ENCODE data around the gene SEMA6C. TPM values are rescaled to one million over a fixed set of nuclear protein-coding genes. Genes with fewer than 3 reads are reported as not detected.

Gene SEMA6C
- total RNA-seq, 1 experiment from 2014 or later, result 8.2 TPM

DNA sequence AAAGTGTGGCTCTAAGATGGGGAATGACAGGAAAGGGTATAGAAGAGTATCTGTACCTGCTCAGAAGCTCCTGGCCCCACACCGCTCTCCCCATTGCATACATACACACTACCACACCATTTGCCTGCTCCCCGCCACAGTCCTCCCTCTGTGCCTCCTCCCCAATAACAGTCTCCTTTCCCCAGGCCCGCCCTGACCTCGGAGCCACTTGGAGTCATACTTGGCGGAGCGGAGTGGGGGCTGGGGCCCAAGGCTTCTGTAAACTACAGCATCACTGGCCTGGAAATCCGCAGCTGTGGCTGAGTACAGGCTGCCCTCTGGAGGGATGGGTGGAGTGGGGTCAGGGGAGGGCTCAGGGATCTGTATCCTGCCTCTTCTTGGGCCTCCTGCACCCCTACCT lies 8.6 kb downstream of the SEMA6C start (continued):
- TF ChIP-seq, protein P1, sequence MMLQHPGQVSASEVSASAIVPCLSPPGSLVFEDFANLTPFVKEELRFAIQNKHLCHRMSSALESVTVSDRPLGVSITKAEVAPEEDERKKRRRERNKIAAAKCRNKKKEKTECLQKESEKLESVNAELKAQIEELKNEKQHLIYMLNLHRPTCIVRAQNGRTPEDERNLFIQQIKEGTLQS (IDR thresholded peaks at IDR 0.05), result no peak
- TF ChIP-seq RAD21 (IDR thresholded peaks at IDR 0.05; ENCODE audit: low read depth), result no peak
- no peak for TF ChIP-seq POLR2AphosphoS5 (IDR thresholded peaks at IDR 0.05; ENCODE audit: low read depth, low read length)
- no peak for TF ChIP-seq SRF (IDR thresholded peaks at IDR 0.05; ENCODE audit: low read depth)
- TF ChIP-seq YY1 (IDR thresholded peaks at IDR 0.05; ENCODE audit: extremely low read depth, insufficient replicate concordance, low read depth, low read length), result no peak
- no peak for TF ChIP-seq ZFX (IDR thresholded peaks at IDR 0.05)
- TF ChIP-seq EGR1 (IDR thresholded peaks at IDR 0.05; ENCODE audit: low read depth), result no peak
- no peak for TF ChIP-seq CEBPB (IDR thresholded peaks at IDR 0.05; ENCODE audit: low read depth)
- TF ChIP-seq POLR2A (IDR thresholded peaks at IDR 0.05; ENCODE audit: borderline replicate concordance, extremely low read depth, insufficient read depth, insufficient read length), result no peak
- no peak for TF ChIP-seq EZH2phosphoT487 (IDR thresholded peaks at IDR 0.05; ENCODE audit: borderline replicate concordance)
- TF ChIP-seq EZH2 (IDR thresholded peaks at IDR 0.05), result no peak

GRCh38 chr1:151135433-151136385 lies 10.7 kb downstream of the SEMA6C start:
- no peaks in the 10 kb centered on the region for H3K9me2 ChIP-seq (ENCODE audit: insufficient read depth)
- no peaks in the 10 kb centered on the region for H3K4me1 ChIP-seq (ENCODE audit: control insufficient read depth in 1 of 2, insufficient read depth in 2 of 2, low read length in 2 of 2)
- H3K27me3 ChIP-seq (ENCODE audit: insufficient read depth, low read length), result no peaks in the 10 kb centered on the region
- TF ChIP-seq REST (IDR thresholded peaks at IDR 0.05; ENCODE audit: low read depth), result no peak
- TF ChIP-seq, protein P2, sequence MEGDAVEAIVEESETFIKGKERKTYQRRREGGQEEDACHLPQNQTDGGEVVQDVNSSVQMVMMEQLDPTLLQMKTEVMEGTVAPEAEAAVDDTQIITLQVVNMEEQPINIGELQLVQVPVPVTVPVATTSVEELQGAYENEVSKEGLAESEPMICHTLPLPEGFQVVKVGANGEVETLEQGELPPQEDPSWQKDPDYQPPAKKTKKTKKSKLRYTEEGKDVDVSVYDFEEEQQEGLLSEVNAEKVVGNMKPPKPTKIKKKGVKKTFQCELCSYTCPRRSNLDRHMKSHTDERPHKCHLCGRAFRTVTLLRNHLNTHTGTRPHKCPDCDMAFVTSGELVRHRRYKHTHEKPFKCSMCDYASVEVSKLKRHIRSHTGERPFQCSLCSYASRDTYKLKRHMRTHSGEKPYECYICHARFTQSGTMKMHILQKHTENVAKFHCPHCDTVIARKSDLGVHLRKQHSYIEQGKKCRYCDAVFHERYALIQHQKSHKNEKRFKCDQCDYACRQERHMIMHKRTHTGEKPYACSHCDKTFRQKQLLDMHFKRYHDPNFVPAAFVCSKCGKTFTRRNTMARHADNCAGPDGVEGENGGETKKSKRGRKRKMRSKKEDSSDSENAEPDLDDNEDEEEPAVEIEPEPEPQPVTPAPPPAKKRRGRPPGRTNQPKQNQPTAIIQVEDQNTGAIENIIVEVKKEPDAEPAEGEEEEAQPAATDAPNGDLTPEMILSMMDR (IDR thresholded peaks at IDR 0.05 in 2 of 3, conservative IDR thresholded peaks at IDR 0.05 in 1 of 3; ENCODE audit: borderline replicate concordance in 1 of 3, insufficient read depth in 1 of 3, low read depth in 2 of 3, low read length in 2 of 3), result peak in 2 of 3 experiments; percentile 18 to 29; a peak in 1 of 6 replicates
- no peak overlapping the region for H3K27ac ChIP-seq (ENCODE audit: low read depth, low read length)
- H3K79me2 ChIP-seq (ENCODE audit: insufficient read depth, low read length), result no peaks in the 10 kb centered on the region
- H4K20me1 ChIP-seq (ENCODE audit: insufficient read depth), result no peaks in the 10 kb centered on the region
- ChIA-PET POLR2A (no interaction called here), RAD21 (ENCODE audit: low non-redundant PET in 1 of 2, low total read pairs in 2 of 2, uncharacterized antibody in 2 of 2, unreplicated experiment in 2 of 2) (no interaction called here), CTCF (no interaction called here)
- peak; percentile 60 for ATAC-seq
- intact Hi-C loops (cut with micrococcal nuclease), result no loop called here
- H3K4me2 ChIP-seq (ENCODE audit: low read length), result no peak overlapping the region
- no peak for DNase-seq (ENCODE audit: low read depth, low spot score)
- H3K9me3 ChIP-seq (ENCODE audit: control insufficient read depth in 1 of 2, insufficient read depth in 1 of 2, low read depth in 1 of 2, low read length in 2 of 2), result no peaks in the 10 kb centered on the region
- no peak overlapping the region for H3K9ac ChIP-seq (ENCODE audit: low read length)
- BruUV-seq (replicated peaks), result no TSS peak
- H3K36me3 ChIP-seq (ENCODE audit: control insufficient read depth in 1 of 2, insufficient read depth in 2 of 2, low read length in 2 of 2), result no peaks in the 10 kb centered on the region
- H2AFZ ChIP-seq (ENCODE audit: low read depth, low read length, poor library complexity, severe bottlenecking), result no peak overlapping the region
- H3K4me3 ChIP-seq (replicated peaks in 1 of 2; ENCODE audit: low read depth in 1 of 2, low read length in 2 of 2), result no peak overlapping the region

Measured in HCT116 (cell line).